Panc1 (cell line): Measurements from ENCODE around the gene MRPS11. TPM values are rescaled to one million over a fixed set of nuclear protein-coding genes. Genes with fewer than 3 reads are reported as not detected.

Source experiments
- ATAC-seq: fragments of 200-7000 bp; cut with Tn5 transposase; 2 replicates; pipeline ENCODE4 v1.9.1; 2020; ENCODE audit warnings: mild to moderate bottlenecking, moderate library complexity
- BruUV-seq: library from RNA; stranded (reverse); fragments of 400-500 nt; replicated peaks from 2 replicates; lab custom pipeline; 2021; lab: Mats Ljungman, UMichigan
- CTCF ChIA-PET: fragments of 300-600 bp; sonication (Branson Sonifier 250); formaldehyde crosslinking; loops from one replicate; lab custom pipeline; 2022; ENCODE audit warnings: antibody characterized with exemption; lab: Charles Lee
- POLR2A ChIA-PET: fragments of 300-600 bp; sonication (Branson Sonifier 250); formaldehyde crosslinking; loops from one replicate; lab custom pipeline; 2022; ENCODE audit warnings: antibody characterized with exemption; lab: Charles Lee
- DNase-seq: peaks from one replicate; pipeline ENCODE4 v3.0.0-alpha.2; 2010; ENCODE audit warnings: low read depth, low spot score
- H3K27ac ChIP-seq: 2 replicates; pipeline ENCODE4 v1.5.1; 2011; ENCODE audit warnings: mild to moderate bottlenecking, low read length, inconsistent platforms
- H3K27me3 ChIP-seq: fragments of 200-500 bp; sonication (Bioruptor generic); 2 replicates; pipeline ENCODE4 v1.6.0; 2014; ENCODE audit warnings: low read length, inconsistent platforms; ENCODE audit not compliant: control insufficient read depth, insufficient read depth
- H3K36me3 ChIP-seq: fragments of 200-500 bp; sonication (Bioruptor generic); 2 replicates; pipeline ENCODE4 v1.5.1; 2014; ENCODE audit warnings: inconsistent platforms, mild to moderate bottlenecking, low read length, moderate library complexity; ENCODE audit not compliant: control insufficient read depth, insufficient read depth
- H3K4me1 ChIP-seq: 2 replicates; pipeline ENCODE4 v1.5.1; 2011; ENCODE audit warnings: inconsistent platforms, mild to moderate bottlenecking, low read length, moderate library complexity; ENCODE audit not compliant: control insufficient read depth, insufficient read depth
- H3K4me3 ChIP-seq, 2 experiments: 2 replicates each; pipeline ENCODE4 v1.5.1; 2011 to 2012; ENCODE audit warnings: low read depth in 2 of 2, low read length in 2 of 2, mild to moderate bottlenecking in 2 of 2, inconsistent platforms in 1 of 2, moderate library complexity in 1 of 2
- H3K9me3 ChIP-seq: fragments of 200-500 bp; sonication (Bioruptor generic); 2 replicates; pipeline ENCODE4 v1.5.1; 2014; ENCODE audit warnings: low read depth, mild to moderate bottlenecking, inconsistent platforms, low read length, moderate library complexity; ENCODE audit not compliant: control insufficient read depth, insufficient read depth
- POLR2AphosphoS5 ChIP-seq: IDR thresholded peaks from 2 replicates; pipeline ENCODE4 v1.6.1; 2012; ENCODE audit warnings: mild to moderate bottlenecking, low read depth, low read length, moderate library complexity
- SIN3A ChIP-seq: IDR thresholded peaks from 2 replicates; pipeline ENCODE4 v1.6.1; 2012; ENCODE audit warnings: low read depth, mild to moderate bottlenecking, low read length, moderate library complexity, borderline replicate concordance; ENCODE audit not compliant: insufficient read depth
- TCF7L2 ChIP-seq: IDR thresholded peaks from 2 replicates; pipeline ENCODE4 v1.6.1; 2011; ENCODE audit warnings: mild to moderate bottlenecking, low read depth, low read length, inconsistent platforms
- in situ Hi-C: cut with HindIII; loops from 2 replicates; pipeline ENCODE4 v1.10.0; 2016; ENCODE audit warnings: low sequenced_read_pairs, low pct_unique_long_range_greater_than_20kb
- intact Hi-C: fragments of 100-400 bp; cut with micrococcal nuclease; formaldehyde crosslinking; loops from one replicate; pipeline ENCODE4 v1.10.0; 2022; ENCODE audit not compliant: unreplicated experiment
- total RNA-seq: library from RNA; stranded (reverse); gene quantifications from one replicate; pipeline ENCODE4 v1.2.1, GENCODE V29; 2021; ENCODE audit not compliant: unreplicated experiment
- TF ChIP-seq, protein P1 (sequence below), 2 experiments: IDR thresholded peaks; 2 replicates each; pipeline ENCODE4 v1.6.1; 2011 to 2012; ENCODE audit warnings: low read depth in 2 of 2, control low read depth in 1 of 2, low read length in 1 of 2, mild to moderate bottlenecking in 1 of 2, moderate library complexity in 1 of 2; ENCODE audit not compliant: insufficient read depth in 1 of 2
- TF ChIP-seq, protein P2 (sequence below): fragments of 450-650 bp; IDR thresholded peaks from 2 replicates; pipeline ENCODE4 v1.5.1; 2017; ENCODE audit warnings: mild to moderate bottlenecking

MRPS11 gene
- total RNA-seq, 1 experiment from 2014 or later: 76.9 TPM

DNA sequence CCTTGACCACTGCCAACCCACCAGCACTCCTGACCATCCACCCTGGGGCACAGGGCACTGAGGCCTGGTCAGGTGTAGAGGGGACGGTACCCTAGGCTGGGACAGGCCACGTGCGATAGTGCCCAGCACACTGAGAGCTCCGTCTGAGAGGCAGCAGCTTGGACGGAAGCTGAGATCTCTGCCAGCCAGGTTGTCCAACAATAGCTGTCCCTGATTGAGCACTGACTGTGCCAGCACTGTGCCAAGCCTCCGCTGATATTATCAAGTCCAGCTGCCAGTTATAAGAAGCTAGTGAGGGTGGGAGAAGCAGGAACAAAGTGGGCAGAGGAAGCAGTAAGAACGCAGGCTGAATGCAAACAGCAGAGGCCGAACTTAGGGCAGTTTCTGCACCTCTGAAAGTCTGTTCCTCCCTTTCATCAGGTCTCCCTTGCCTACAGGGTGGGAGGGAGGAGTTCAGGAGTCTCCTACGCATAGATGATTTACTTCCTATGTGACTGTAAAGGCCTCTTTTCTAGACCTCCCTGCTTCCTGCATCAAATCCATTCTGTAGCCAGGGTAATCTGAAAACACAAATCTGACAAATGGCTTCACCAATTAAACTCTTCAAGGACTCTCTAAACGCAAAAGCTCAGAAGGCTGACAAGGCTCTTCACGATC is 29.7 kb downstream of the MRPS11 start:
- H3K4me3 ChIP-seq: no peak overlapping the region
- intact Hi-C loops: no loop called here
- no peak overlapping the region for H3K27ac ChIP-seq
- H3K4me1 ChIP-seq: no peaks in the 10 kb centered on the region
- H3K36me3 ChIP-seq: no peaks in the 10 kb centered on the region
- TF ChIP-seq SIN3A (no peak), POLR2AphosphoS5 (no peak), TCF7L2 (no peak)
- TF ChIP-seq, protein P1, sequence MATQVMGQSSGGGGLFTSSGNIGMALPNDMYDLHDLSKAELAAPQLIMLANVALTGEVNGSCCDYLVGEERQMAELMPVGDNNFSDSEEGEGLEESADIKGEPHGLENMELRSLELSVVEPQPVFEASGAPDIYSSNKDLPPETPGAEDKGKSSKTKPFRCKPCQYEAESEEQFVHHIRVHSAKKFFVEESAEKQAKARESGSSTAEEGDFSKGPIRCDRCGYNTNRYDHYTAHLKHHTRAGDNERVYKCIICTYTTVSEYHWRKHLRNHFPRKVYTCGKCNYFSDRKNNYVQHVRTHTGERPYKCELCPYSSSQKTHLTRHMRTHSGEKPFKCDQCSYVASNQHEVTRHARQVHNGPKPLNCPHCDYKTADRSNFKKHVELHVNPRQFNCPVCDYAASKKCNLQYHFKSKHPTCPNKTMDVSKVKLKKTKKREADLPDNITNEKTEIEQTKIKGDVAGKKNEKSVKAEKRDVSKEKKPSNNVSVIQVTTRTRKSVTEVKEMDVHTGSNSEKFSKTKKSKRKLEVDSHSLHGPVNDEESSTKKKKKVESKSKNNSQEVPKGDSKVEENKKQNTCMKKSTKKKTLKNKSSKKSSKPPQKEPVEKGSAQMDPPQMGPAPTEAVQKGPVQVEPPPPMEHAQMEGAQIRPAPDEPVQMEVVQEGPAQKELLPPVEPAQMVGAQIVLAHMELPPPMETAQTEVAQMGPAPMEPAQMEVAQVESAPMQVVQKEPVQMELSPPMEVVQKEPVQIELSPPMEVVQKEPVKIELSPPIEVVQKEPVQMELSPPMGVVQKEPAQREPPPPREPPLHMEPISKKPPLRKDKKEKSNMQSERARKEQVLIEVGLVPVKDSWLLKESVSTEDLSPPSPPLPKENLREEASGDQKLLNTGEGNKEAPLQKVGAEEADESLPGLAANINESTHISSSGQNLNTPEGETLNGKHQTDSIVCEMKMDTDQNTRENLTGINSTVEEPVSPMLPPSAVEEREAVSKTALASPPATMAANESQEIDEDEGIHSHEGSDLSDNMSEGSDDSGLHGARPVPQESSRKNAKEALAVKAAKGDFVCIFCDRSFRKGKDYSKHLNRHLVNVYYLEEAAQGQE (IDR thresholded peaks at IDR 0.05; ENCODE audit: insufficient read depth in 1 of 2, low read depth in 2 of 2, low read length in 1 of 2): no peak
- TF ChIP-seq, protein P2, sequence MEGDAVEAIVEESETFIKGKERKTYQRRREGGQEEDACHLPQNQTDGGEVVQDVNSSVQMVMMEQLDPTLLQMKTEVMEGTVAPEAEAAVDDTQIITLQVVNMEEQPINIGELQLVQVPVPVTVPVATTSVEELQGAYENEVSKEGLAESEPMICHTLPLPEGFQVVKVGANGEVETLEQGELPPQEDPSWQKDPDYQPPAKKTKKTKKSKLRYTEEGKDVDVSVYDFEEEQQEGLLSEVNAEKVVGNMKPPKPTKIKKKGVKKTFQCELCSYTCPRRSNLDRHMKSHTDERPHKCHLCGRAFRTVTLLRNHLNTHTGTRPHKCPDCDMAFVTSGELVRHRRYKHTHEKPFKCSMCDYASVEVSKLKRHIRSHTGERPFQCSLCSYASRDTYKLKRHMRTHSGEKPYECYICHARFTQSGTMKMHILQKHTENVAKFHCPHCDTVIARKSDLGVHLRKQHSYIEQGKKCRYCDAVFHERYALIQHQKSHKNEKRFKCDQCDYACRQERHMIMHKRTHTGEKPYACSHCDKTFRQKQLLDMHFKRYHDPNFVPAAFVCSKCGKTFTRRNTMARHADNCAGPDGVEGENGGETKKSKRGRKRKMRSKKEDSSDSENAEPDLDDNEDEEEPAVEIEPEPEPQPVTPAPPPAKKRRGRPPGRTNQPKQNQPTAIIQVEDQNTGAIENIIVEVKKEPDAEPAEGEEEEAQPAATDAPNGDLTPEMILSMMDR: no peak
- ChIA-PET POLR2A (no interaction called here), CTCF (no interaction called here)
- no TSS peak for BruUV-seq
- ATAC-seq (no peak), DNase-seq (no peak)
- in situ Hi-C loops: no loop called here
- no peaks in the 10 kb centered on the region for H3K9me3 ChIP-seq
- H3K27me3 ChIP-seq: no peaks in the 10 kb centered on the region

DNA sequence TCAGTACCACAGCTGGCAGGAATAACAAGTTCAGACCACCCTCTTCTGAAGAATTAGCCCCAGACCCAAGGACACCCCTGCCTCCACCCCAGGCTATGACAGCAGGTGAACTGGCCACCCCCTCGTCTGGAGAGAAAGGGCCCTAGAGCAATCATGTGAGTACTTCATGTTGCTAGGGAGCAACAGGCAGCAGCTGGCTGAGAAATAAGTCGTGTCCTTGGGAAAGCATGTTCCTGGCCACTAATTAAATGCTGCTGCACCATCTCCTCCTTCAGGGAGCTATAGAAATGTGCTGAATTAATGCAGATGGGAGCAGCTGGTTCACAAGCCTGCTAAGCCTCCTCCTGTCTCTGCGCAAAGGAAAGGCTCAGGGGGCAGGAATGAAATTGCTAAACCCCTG is 31.5 kb downstream of the MRPS11 start:
- intact Hi-C loops (no loop called here), in situ Hi-C loops (no loop called here)
- Histone ChIP-seq H3K27me3 (no peaks in the 10 kb centered on the region), H3K36me3 (no peaks in the 10 kb centered on the region), H3K4me1 (no peaks in the 10 kb centered on the region), H3K4me3 (no peak overlapping the region), H3K27ac (no peak overlapping the region), H3K9me3 (no peaks in the 10 kb centered on the region)
- DNase-seq: no peak
- ChIA-PET POLR2A (no interaction called here), CTCF (no interaction called here)
- no TSS peak for BruUV-seq
- TF ChIP-seq, protein P2: no peak
- TF ChIP-seq TCF7L2: no peak
- no peak for TF ChIP-seq POLR2AphosphoS5
- TF ChIP-seq, protein P1 (IDR thresholded peaks at IDR 0.05; ENCODE audit: insufficient read depth in 1 of 2, low read depth in 2 of 2, low read length in 1 of 2): no peak
- no peak for TF ChIP-seq SIN3A
- no peak for ATAC-seq
